WTC11 (cell line): ENCODE measurements around the gene ARX. TPM values are rescaled to one million over a fixed set of nuclear protein-coding genes. Genes with fewer than 3 reads are reported as not detected.

Experiments used
- ATAC-seq: fragments of 200-7000 bp; cut with Tn5 transposase; 2 replicates; pipeline ENCODE4 v1.10.0; 2021; ENCODE audit warnings: mild to moderate bottlenecking, moderate library complexity
- CTCF ChIA-PET: fragments of 300-600 bp; sonication (Branson Sonifier 250); formaldehyde crosslinking; loops from one replicate; lab custom pipeline; 2021; ENCODE audit warnings: antibody characterized with exemption; lab: Charles Lee
- POLR2A ChIA-PET: fragments of 350-600 bp; sonication (Branson Sonifier 250); formaldehyde crosslinking; loops from one replicate; lab custom pipeline; 2021; ENCODE audit warnings: antibody characterized with exemption; lab: Charles Lee
- DNase-seq: peaks from one replicate; pipeline ENCODE4 v3.0.0; 2021; ENCODE audit warnings: low spot score
- H3K27ac Mint-ChIP-seq: 2 replicates; pipeline ENCODE4 v1.8.0; 2021; ENCODE audit warnings: mixed read lengths
- H3K27me3 Mint-ChIP-seq: 2 replicates; pipeline ENCODE4 v1.8.0; 2021; ENCODE audit warnings: low read depth, mild to moderate bottlenecking, moderate library complexity, mixed read lengths
- H3K36me3 Mint-ChIP-seq: 2 replicates; pipeline ENCODE4 v1.8.0; 2021; ENCODE audit warnings: mixed read lengths
- H3K4me1 Mint-ChIP-seq: 2 replicates; pipeline ENCODE4 v1.8.0; 2022; ENCODE audit warnings: mixed read lengths
- H3K4me3 Mint-ChIP-seq: 2 replicates; pipeline ENCODE4 v1.8.0; 2021; ENCODE audit warnings: mild to moderate bottlenecking, moderate library complexity, mixed read lengths
- H3K9me3 Mint-ChIP-seq: 2 replicates; pipeline ENCODE4 v1.8.0; 2021; ENCODE audit warnings: mixed read lengths
- ATF1 ChIP-seq: sonication (generic); formaldehyde crosslinking; IDR thresholded peaks from 2 replicates; pipeline ENCODE4 v1.8.1; 2023; ENCODE audit warnings: mild to moderate bottlenecking, moderate library complexity, missing genetic modification reagents
- CTCF ChIP-seq: fragments of 200-600 bp; IDR thresholded peaks from 2 replicates; pipeline ENCODE4 v1.8.0; 2022; ENCODE audit warnings: antibody characterized with exemption
- E2F4 ChIP-seq: sonication (generic); formaldehyde crosslinking; IDR thresholded peaks from 2 replicates; pipeline ENCODE4 v1.8.1; 2022; ENCODE audit warnings: low read depth, mild to moderate bottlenecking, moderate library complexity, missing genetic modification reagents, borderline replicate concordance
- MYBL2 ChIP-seq: sonication (generic); formaldehyde crosslinking; IDR thresholded peaks from 2 replicates; pipeline ENCODE4 v1.8.1; 2023; ENCODE audit warnings: mild to moderate bottlenecking, moderate library complexity, missing genetic modification reagents
- NFE2L1 ChIP-seq: sonication (generic); formaldehyde crosslinking; IDR thresholded peaks from 2 replicates; pipeline ENCODE4 v1.8.1; 2023; ENCODE audit warnings: missing genetic modification reagents
- NR1H2 ChIP-seq: sonication (generic); formaldehyde crosslinking; IDR thresholded peaks from 2 replicates; pipeline ENCODE4 v1.9.0; 2021; ENCODE audit warnings: mild to moderate bottlenecking, moderate library complexity, missing genetic modification reagents
- NR2C2 ChIP-seq: sonication (generic); formaldehyde crosslinking; IDR thresholded peaks from 2 replicates; pipeline ENCODE4 v1.8.0; 2022; ENCODE audit warnings: mild to moderate bottlenecking, missing genetic modification reagents
- PRDM15 ChIP-seq: sonication (generic); formaldehyde crosslinking; IDR thresholded peaks from 2 replicates; pipeline ENCODE4 v1.8.0; 2022; ENCODE audit warnings: missing genetic modification reagents
- SMAD4 ChIP-seq: sonication (generic); formaldehyde crosslinking; IDR thresholded peaks from 2 replicates; pipeline ENCODE4 v1.8.0; 2022; ENCODE audit warnings: mild to moderate bottlenecking, missing genetic modification reagents
- ZBTB21 ChIP-seq: sonication (generic); formaldehyde crosslinking; IDR thresholded peaks from 2 replicates; pipeline ENCODE4 v1.8.1; 2023; ENCODE audit warnings: mild to moderate bottlenecking, missing genetic modification reagents, borderline replicate concordance
- ZNF219 ChIP-seq: sonication (generic); formaldehyde crosslinking; IDR thresholded peaks from 2 replicates; pipeline ENCODE4 v1.8.0; 2023; ENCODE audit warnings: missing genetic modification reagents, mild to moderate bottlenecking, borderline replicate concordance
- ZNF263 ChIP-seq: sonication (generic); formaldehyde crosslinking; IDR thresholded peaks from 2 replicates; pipeline ENCODE4 v1.8.1; 2022; ENCODE audit warnings: low read depth, mild to moderate bottlenecking, moderate library complexity, missing genetic modification reagents
- ZNF281 ChIP-seq: sonication (generic); formaldehyde crosslinking; IDR thresholded peaks from 2 replicates; pipeline ENCODE4 v1.8.0; 2023; ENCODE audit warnings: mild to moderate bottlenecking, missing genetic modification reagents
- ZNF396 ChIP-seq: fragments of 250-450 bp; sonication (Bioruptor Pico); IDR thresholded peaks from 2 replicates; pipeline ENCODE4 v1.8.0; 2021; ENCODE audit warnings: mild to moderate bottlenecking, moderate library complexity, borderline replicate concordance
- ZSCAN18 ChIP-seq: fragments of 250-450 bp; sonication (Bioruptor Pico); IDR thresholded peaks from 2 replicates; pipeline ENCODE4 v2.1.2; 2022; ENCODE audit warnings: mild to moderate bottlenecking, moderate library complexity
- total RNA-seq: library from RNA; stranded (reverse); gene quantifications from 3 replicates; pipeline ENCODE4 v1.2.3, GENCODE V29; 2021

ARX gene
- total RNA-seq, 1 experiment from 2014 or later: not detected

GRCh38 chrX:25006586-25007058 lies 9.1 kb downstream of the ARX start:
- Mint-ChIP-seq H3K4me1 (peaks cover 45% of the 10 kb centered on the region), H3K27me3 (peaks cover 94% of the 10 kb centered on the region), H3K36me3 (no peaks in the 10 kb centered on the region), H3K9me3 (no peaks in the 10 kb centered on the region), H3K27ac (no peak overlapping the region), H3K4me3 (peak overlapping the region; percentile 56)
- ChIA-PET CTCF (no interaction called here), POLR2A (interaction anchor here (0.7 kb wide), 1 partner anchor 9 kb away, joined by 4 read pairs; the partner anchor contains the start of gene ARX)
- no peak for ATAC-seq
- DNase-seq: no peak
- TF ChIP-seq NR2C2 (CRISPR knock-in tag) (no peak), E2F4 (no peak), ZNF263 (CRISPR knock-in tag) (no peak)

GRCh38 chrX:25005382-25006185 lies 10.2 kb downstream of the ARX start:
- DNase-seq (no peak), ATAC-seq (no peak)
- peaks cover 44% of the 10 kb centered on the region for H3K4me1 Mint-ChIP-seq
- ChIA-PET CTCF (interaction anchor here (1.3 kb wide), 1 partner anchor 15 kb away, joined by 3 read pairs; no protein-coding TSS in a partner anchor), POLR2A (interaction anchor here (2.1 kb wide), 1 partner anchor 7 kb away, joined by 4 read pairs; no protein-coding TSS in a partner anchor)
- H3K4me3 Mint-ChIP-seq: peak overlapping the region; percentile 56
- TF ChIP-seq ZSCAN18 (CRISPR knock-in tag) (no peak), PRDM15 (CRISPR knock-in tag) (peak; percentile 65; the same call in 1 of the 2 replicates)
- no peaks in the 10 kb centered on the region for H3K36me3 Mint-ChIP-seq
- H3K9me3 Mint-ChIP-seq: no peaks in the 10 kb centered on the region
- H3K27ac Mint-ChIP-seq: no peak overlapping the region
- H3K27me3 Mint-ChIP-seq: peaks cover 94% of the 10 kb centered on the region

GRCh38 chrX:25005034-25005381 lies 10.8 kb downstream of the ARX start:
- ATAC-seq (no peak), DNase-seq (no peak)
- Mint-ChIP-seq H3K4me3 (no peak overlapping the region; the same call in 1 of the 2 replicates), H3K9me3 (no peaks in the 10 kb centered on the region), H3K36me3 (no peaks in the 10 kb centered on the region), H3K4me1 (peaks cover 41% of the 10 kb centered on the region), H3K27me3 (peaks cover 94% of the 10 kb centered on the region), H3K27ac (no peak overlapping the region)
- POLR2A ChIA-PET: interaction anchor here (2.1 kb wide), 1 partner anchor 8 kb away, joined by 4 read pairs; no protein-coding TSS in a partner anchor
- CTCF ChIA-PET: interaction anchor here (1.3 kb wide), 1 partner anchor 16 kb away, joined by 3 read pairs; no protein-coding TSS in a partner anchor
- TF ChIP-seq E2F4 (no peak), ZNF396 (CRISPR knock-in tag) (no peak), ZNF281 (CRISPR knock-in tag) (no peak), MYBL2 (CRISPR knock-in tag) (no peak), SMAD4 (CRISPR knock-in tag) (no peak), CTCF (no peak), ZBTB21 (CRISPR knock-in tag) (no peak), ZNF219 (no peak), NR1H2 (CRISPR knock-in tag) (no peak), NFE2L1 (CRISPR knock-in tag) (no peak), ATF1 (CRISPR knock-in tag) (no peak)
